GM12865 (cell line): ENCODE results near the gene ISM1.

Experiments
- DNase-seq: peaks from one replicate; pipeline ENCODE4 v3.0.0; 2010; ENCODE audit warnings: low read depth
- H3K4me3 ChIP-seq: 2 replicates; pipeline ENCODE4 v1.5.1; 2011; ENCODE audit warnings: mild to moderate bottlenecking, low read depth, low read length, control low read depth
- CTCF ChIP-seq: IDR thresholded peaks from 2 replicates; pipeline ENCODE4 v1.5.1; 2011; ENCODE audit warnings: low read length, control low read depth, low read depth, inconsistent platforms; ENCODE audit not compliant: insufficient read depth; ENCODE audit errors: missing control alignments

ISM1 gene

GRCh38 chr20:13286607-13287006 is 65.5 kb downstream of the ISM1 start:
- no peak overlapping the region for H3K4me3 ChIP-seq
- DNase-seq = no peak
- no peak for TF ChIP-seq CTCF

GRCh38 chr20:13288357-13288756 is 67.3 kb downstream of the ISM1 start:
- TF ChIP-seq CTCF = no peak
- no peak for DNase-seq
- no peak overlapping the region for H3K4me3 ChIP-seq

GRCh38 chr20:13289031-13289430 is 68.0 kb downstream of the ISM1 start:
- no peak overlapping the region for H3K4me3 ChIP-seq
- DNase-seq = no peak
- TF ChIP-seq CTCF = no peak

- no peak for TF ChIP-seq CTCF
- H3K4me3 ChIP-seq = no peak overlapping the region
- no peak for DNase-seq
Measured at GRCh38 chr20:13290724-13291123, 69.7 kb downstream of the ISM1 start.

GRCh38 chr20:13291157-13291556 is 70.1 kb downstream of the ISM1 start:
- no peak for TF ChIP-seq CTCF
- no peak for DNase-seq

GRCh38 chr20:13292201-13292885 is 71.3 kb downstream of the ISM1 start:
- no peak overlapping the region for H3K4me3 ChIP-seq
- no peak for TF ChIP-seq CTCF
- DNase-seq = no peak

More at GRCh38 chr20:13291157-13291556, 70.1 kb downstream of the ISM1 start:
- H3K4me3 ChIP-seq = no peak overlapping the region

- no peak for TF ChIP-seq CTCF
- DNase-seq = no peak
- no peak overlapping the region for H3K4me3 ChIP-seq
Measured at GRCh38 chr20:13294522-13294921, 73.4 kb downstream of the ISM1 start.
